ENCODE measurements around the gene UBB.

GRCh38 chr17:16380640-16381495 lies at the start of gene UBB:
- TF ChIP-seq CTCF (IDR thresholded peaks at IDR 0.05) (no peak), POLR2A (IDR thresholded peaks at IDR 0.05) (peak in 1 of 2 donors; percentile 99)
